HG03460 (cell line): ENCODE data around the gene SCARF1.

Source experiments
- ATAC-seq: cut with Tn5 transposase; IDR thresholded peaks from one replicate; pipeline ENCODE4 v1.9.1; 2021; ENCODE audit not compliant: unreplicated experiment

The SCARF1 gene

DNA sequence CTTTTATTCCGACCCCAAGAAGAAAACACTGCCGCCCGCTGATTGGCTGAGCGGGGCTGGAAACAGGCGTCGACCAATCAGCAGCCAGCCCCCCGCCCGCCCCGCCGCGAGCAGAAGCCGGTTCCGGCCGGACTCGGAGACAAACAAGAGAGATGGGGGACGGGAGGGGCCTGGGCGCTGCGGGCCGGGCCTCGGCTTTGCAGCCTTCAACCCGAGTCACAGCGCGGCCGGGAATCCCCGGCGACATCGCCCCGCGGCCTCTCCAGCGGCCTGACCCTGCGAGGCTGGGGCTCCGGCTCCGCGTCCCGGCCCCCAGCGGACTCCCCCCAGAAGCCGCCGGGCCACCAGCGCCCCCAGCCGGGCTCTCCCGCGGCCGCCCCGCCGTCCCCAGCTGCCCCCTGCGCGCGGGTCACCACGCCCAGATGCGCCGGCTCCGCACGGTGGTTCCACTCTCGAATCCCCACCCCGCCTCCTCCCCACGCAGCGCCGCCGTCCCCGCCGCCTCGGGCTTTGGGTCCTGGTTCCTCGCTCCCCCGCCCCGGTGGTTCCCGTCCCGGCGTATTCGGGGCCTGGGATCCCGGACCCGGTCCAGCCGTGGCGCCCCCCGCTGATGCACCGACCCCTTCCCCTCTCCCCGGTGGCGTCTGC is 16.6 kb downstream of the SCARF1 start:
- ATAC-seq, result peak; percentile 40

DNA sequence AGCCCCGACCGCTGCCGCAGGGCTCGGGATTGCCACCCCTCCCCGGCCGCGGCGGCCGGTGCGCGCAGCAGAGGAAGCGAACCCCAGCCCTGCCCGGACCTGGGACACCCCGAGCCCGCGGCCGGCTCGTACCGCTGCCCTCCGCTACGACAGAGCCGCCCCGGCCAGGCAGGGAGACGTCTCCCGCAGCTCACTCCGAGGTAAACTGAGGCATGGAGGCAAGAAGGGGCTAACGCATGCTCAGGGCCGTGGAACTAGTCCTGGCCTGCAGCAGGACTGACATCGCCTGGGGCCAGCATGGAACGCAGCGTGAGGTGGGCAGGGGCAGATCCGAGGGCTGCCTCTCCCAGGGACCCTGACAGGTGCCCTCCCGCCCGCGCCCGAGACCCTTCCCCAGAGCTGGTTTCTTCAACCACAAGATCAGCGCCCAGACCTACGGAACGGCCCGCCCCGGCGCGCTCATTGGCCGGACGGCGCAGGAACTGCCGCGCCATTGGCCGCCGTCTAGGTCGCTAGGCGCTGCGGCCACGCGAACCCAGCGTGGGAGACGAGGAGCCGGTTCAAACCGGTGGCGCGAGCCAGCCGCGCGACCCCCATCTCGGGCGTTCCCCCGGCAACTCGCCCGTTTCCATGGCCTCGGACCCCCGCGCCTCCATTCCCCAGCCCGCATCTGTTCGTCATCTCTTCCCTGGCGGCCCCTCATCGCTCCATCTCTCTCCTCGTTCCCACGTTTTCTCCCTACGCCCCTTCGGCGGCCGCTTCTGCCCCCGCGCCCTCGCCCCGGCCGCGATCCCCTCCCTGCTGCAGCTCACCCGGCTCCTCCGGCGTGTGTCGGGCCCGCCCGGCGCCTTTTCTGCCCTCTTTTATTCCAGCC is 17.3 kb downstream of the SCARF1 start, which contains the start of gene SLC43A2:
Gene SLC43A2, minus strand, starts transcription at position 853 of the 874 bp plus-strand sequence. CDS start 960 bp downstream, outside the sequence.
- peak; percentile 44 for ATAC-seq

DNA sequence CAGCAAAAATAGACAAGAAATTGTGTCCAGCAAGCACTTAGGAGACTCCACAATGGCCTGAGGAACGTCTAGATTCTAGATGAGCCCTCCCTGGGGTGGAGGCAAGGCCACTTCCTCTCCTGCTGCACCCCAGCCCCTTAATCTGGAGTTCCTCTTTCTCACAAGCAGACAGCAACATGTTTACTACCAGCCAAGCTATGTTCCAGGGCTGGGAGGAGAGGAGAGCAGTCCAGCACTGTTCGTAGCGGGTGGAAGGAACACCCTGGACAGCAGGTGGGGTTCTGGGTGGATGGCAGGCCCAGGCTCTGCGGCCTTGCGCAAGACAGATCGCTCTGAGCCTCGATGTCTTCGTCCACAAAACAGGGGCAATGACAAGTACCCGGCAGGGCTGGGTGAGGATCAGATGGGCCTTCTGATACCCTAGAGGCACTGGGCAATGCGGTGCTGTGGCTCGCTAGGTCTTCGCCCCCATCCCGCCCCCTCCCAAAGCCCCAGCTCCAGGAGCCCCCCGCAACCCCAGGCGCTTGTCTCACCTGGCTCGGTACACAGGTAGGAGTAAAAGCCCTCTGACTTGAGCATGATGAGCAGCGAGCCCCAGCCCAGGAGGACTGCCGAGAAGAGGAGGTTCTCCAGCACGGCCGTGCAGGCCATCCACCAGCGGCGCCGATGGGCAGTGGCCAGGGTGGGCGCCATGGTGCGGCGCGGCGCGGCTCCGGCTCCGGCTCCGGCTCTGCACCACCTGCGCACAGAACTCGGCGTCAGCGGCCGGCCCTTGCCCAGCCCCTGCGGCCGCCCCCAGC is 18.1 kb downstream of the SCARF1 start:
- ATAC-seq, result no peak

DNA sequence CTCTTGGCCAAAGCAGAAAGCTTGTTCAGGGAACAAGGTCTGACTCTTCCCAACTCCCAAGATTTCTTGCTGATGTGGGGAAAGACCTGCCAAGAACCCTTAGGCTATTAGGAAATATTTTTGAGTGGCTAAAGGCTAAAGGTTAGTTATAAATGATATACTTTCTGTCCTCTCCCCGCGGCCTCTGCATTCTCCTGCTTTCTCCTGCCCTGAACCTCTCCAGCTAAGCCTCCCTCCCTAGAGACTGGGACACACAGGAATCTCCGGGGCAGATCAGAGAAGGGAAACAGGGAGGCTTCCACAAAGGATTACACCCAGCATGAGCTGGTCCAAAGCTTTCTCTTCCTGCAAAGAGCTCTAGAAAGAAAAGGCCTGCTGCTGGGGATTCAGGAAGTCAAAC is 19.2 kb downstream of the SCARF1 start:
- ATAC-seq, result no peak

DNA sequence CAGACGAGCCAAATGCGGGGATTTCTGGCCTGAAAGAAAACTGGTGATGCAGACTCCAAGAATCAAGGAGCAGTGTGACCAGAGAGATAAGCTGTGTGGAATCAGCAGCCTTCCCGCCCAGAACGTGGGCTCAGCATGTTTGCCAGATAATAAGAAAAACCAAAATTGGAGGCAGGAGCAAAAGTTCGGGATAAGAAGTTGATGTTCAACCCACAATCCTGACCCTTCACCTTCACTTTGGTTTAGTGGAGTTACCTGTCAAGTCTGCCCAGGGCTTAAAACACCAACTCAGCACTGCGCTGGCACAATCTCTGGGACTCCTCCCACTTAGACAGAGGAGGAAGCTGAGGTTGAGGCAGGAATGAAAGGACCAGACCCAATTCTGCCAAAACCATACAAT is 20.0 kb downstream of the SCARF1 start:
- ATAC-seq, result no peak

DNA sequence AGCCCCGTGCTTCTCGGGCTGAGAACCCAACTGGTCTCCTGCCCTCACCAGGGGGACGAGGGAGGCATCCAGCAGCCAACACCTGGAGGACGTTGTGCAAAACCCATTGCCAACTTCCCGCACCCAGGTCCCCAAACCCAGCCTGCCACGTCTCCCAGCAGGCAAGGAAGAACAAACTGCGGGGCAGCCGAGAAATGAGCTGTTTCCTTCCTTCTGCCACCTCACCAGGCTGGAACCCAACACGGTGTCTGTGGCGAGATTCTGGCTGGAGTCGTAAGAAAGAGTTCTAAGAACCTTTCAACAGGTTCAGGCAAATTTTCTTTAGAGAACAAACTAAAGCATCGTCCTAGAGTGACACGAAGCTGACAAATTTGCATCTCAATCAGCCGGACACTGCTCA is 20.5 kb downstream of the SCARF1 start:
- ATAC-seq, result no peak

DNA sequence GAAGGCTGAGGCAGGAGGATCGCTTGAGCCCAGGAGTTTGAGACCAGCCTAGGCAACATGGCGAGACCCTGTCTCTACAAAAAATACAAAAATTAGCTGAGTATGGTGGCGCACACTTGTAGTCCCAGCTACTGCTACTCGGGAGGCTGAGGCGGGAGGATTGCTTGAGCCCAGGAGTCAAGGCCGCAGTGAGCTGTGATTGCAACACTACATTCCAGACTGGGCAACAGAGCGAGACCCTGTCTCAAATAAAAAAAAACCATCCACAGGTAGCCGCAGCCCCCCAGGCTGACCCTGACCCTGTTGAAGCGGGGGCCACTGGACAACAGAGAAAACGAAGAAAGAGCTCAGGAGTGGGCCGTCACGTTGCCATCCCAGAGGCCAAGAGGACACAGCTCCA is 20.9 kb downstream of the SCARF1 start:
- ATAC-seq, result no peak

DNA sequence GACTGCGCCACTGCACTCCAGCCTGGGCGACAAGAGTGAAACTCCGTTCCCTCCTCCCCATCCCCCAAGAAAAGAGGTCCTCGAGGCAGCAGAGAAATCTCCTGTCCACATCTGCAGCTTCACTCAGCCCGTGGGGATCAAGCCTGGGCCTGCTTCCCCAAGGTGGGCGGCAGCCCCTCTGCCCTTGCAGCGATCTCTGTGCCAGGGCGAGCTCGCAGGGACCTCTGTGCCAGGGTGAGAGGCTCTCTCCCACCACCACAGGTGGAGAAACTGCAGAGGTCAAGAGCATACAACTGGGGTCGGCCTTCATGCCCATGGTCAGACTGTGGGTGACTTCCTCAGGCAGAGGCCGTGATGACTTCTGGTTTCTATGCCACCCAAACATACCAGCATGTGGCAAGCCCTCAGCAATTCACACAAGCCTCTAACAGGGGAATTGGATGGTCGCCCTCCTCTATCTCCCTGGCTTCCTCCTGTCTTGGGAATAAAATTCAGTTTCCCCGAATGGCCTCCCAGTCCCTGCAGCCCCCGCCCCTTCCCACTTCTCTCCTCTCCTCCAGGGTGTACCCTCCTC is 22.4 kb downstream of the SCARF1 start:
- no peak for ATAC-seq

DNA sequence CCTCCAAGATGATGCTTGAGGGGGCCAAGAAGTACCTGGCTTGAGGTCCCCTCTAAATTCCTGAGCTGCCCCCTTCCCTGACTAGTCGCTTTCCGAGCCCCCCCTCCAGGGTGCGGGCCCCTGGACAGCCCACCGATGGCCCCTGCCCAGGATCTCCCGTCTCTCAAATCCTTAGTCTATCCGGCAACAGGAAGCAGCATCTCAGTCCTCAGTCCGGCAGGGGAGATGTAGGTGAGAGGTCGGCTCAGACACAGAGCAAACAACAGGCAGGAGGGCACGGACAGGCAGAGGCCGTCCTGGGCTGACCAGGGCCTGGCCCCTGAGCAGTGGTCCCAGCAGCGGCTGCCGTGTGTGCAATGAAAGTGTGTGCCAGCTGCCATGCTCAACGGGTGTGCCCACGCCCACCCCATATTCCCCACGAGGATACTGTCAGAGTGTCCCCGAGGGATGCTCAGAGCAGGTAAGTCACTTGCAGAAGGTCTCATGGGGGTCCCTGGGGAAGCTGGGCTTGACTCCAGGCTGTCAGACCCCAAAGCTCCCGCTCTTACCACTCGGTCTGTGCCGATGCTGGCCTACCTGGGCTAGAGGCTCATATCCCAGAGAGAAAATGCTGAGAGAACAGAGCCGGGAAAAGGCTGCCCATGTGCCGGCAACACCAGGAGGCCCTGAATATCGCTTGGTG is 24.1 kb downstream of the SCARF1 start:
- no peak for ATAC-seq

DNA sequence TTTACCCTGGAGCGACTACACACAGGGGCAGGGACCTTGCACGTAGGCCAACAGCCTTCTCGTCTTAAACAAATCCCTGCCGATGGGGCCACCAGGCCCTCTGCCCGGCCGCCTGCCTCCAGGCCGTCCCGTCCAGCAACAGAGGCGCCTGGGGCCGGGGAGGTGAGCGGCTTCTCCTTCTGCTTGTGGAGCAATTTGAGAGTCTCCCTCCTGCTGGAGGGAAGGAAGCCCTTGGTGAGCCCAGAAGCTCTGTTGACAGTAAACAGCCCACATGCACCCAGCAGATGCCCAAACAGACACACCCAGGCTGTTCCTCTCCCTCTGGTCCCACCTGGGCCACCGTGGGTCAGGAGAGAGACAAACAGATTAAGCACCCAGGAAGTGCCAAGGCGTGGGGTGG is 25.0 kb downstream of the SCARF1 start:
- ATAC-seq, result no peak

DNA sequence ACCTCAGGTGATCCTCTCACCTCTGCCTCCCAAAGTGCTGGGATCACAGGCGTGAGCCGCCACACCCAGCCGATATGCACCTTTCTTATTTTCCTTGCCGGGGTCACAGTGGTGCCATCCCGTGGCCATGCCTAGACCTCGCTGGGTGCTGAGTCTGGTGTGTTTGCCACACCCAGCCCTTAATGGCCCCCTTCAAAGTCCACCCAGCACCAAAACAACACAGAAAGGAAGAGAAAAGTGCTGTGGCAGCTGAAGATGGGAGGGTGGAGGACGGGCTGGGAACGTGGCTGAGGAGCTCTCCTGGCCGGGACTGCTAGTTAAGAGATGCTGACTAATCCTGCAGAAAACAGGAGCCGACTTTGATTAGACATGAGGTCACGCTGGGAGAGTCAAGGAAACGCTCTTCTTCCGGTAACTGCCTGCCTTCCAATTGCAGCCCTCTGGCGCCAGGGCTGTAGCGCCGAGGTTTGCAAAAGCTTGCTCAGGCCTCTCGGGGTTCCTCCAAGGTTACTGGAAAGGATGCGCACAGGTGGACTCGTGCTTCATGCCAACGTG is 27.8 kb downstream of the SCARF1 start:
- ATAC-seq, result no peak

DNA sequence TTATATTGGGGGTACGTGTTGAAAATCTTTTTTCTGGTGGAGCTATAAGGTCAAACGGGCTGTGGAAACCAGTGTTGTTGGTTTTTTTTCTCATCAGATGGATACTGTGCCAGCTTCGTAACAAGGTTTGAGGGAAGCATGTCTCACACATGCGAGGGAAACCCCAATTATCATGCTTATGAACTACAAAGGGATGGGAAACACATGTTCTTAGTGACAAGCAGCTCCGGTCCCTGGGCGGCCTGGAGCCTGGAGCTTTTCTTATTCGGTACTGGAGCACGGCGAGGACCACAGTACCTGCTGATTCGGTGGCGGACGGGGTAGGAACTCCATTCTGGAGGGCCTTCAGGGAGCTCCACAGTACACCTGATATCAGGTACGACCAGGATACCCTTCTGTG is 29.4 kb downstream of the SCARF1 start:
- ATAC-seq, result no peak

DNA sequence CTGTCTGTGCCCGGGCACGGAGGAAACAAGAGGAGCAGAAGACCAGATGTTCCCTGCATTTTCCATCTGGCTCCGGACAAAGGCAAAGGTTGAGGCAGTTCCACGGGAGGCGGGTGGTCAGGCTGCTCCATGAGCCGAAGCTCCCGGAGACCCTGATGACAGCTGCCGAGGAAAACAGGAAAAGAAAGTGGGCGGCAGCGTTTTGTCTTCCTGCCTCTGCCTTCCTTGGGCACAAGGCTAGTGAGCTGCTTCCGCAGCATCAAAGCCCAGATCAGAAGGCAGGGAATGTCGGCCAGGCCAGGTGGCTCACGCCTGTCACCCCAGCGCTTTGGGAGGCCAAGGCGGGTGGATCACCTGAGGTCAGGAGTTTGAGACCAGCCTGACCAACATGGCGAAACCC is 33.1 kb downstream of the SCARF1 start:
- no peak for ATAC-seq

DNA sequence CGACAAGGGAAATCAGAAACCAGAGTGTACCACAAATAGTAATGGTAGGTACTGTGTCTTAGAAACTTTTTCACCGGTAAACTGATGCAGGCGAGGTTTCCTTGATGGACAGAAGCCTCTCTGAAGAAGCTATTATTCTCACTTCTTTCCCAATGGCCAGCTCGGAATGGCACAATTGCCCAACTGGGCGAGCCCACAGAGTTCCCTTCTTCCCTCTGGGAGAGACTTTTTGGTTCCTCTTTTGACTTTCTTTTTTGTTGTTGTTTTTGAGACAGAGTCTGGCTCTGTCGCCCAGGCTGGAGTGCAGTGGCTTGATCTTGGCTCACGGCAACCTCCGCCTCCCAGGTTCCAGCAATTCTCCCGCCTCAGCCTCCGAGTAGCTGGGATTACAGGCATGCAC is 33.8 kb downstream of the SCARF1 start:
- no peak for ATAC-seq

DNA sequence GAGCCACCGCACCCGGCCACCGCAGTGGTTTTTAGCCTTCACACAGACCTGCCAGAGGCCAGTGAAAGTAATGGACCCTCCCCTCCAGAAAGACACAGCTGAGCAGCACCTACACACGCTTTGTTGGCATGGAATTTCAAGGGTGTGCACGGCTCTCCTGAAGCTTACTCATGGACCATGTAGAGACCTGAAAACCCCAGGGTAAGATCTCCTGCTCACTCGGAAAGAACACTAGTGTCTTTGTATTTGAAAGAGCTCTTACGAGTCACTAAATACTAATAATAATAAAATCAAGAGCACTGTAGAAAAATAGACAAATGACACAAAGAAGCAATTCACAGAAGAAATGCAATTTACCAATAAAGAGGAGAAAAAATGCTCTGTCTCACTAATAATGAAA is 36.9 kb downstream of the SCARF1 start:
- ATAC-seq, result no peak

DNA sequence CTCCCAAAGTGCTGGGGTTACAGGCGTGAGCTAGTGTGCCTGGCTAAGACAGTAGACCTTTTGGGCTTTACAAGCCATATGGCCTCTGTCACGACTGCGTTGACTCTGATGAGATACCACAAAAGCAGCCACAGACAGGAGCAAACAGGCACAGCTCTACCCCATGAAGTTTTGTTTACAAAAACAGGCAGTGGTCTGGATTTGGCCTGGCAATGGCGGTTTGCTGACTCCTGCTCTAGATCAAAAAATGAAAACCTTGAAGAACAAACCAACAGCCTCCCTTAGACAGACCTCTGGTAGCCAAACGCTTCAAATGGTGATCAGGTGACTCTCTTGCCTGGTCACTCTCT is 37.6 kb downstream of the SCARF1 start:
- ATAC-seq, result no peak

DNA sequence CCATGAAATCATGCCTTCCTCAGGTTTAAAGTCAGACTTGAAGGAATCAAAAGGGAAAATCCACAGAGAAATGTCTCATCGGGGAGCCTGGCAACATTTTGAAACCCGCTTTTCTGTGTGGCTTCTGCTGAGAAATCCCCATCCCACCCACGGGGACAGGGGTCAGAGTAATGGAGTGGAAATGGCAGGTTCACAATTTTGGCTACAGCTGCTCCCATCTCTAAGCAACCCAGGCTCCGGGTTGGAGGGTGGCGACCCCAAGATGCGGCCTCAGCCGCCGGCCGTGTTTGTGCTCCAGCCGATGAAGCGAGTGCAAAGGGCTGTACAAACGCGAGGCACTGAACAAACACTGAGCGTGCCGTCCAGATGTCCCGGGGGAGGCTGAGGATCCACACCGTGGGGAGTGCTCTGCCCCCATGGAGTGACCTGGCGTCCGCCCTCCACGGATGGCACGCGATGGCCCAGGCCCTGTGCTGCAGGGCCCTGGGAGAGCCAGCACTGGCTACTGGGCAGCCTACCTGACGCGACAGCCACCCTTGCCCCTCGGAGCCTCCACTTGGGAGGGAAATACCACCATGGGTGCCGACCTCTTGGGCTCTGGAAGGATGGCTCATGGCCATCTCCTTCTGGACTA is 39.1 kb downstream of the SCARF1 start:
- no peak for ATAC-seq

DNA sequence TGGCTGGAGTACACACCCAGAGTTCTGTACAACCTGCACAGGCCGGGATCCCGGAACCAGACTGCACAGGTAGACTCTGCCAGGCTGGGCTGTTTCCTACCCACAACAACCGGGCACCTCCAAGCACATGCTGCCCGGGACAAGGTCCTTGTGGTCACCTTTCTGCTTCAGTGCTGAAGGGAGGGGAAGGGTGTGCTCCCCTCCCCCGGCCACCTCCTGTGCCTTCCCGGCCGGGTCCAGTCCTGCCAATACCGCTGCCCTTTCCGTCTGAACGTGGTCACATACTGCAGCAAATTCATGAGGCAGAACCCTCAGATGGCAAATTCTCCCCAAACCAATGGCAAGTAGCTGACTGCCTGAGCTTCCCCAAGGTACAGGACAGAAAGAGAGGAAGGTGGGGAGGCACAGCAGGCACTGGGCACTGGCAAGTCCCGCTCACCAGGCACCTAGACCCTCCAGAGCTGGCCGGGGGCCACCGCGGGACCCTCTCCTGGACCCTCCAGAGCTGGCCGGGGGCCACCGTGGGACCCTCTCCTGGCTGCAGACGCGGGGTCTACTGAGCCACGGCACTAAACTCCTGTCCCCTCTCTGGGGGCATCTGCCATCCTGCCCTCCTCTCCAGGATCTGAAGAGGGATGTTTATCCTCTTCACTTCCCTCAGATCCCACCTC is 39.7 kb downstream of the SCARF1 start:
- no peak for ATAC-seq

DNA sequence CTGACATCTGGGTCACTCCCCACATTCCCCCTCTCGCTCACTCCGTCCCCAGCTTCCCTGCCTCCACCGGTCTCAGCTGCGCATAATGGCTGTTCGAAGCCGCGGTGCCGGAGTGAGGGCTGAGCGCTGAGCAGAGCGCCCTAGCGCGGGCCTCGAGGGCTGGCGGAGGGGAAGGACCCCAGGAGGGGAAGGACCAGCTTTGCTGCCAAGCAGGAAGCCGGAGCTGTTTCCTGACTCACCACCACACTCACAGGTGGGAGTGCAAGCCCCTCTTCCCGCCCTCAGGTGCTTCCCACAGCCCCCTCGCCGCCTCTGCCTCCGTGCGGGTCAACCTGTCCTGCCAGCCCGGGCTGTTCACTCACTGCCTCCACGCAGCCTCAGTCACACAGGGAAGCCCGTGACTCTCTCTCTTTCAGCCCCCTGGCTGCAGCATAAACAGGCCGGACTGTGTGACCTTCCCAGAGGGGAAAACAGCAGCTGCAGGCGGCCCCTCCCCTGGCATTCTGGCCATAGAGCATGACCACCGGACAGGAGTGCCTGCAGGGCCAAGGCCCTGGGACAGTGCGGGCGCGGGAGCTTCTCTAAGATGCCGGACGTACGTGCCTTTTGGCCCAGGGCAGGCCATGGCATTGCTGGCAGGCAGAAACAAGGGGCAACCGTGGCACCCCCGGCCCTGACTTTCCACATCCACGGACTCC is 40.6 kb downstream of the SCARF1 start:
- no peak for ATAC-seq
